LoVo (cell line): Measurements from ENCODE around the gene STIM1.
A peak's percentile ranks its signal among the peaks of the same experiment; 100 is the strongest.

Source experiments
- DNase-seq: peaks from one replicate; pipeline ENCODE4 v3.0.0-alpha.2; 2016; ENCODE audit warnings: low spot score

STIM1 gene

DNA sequence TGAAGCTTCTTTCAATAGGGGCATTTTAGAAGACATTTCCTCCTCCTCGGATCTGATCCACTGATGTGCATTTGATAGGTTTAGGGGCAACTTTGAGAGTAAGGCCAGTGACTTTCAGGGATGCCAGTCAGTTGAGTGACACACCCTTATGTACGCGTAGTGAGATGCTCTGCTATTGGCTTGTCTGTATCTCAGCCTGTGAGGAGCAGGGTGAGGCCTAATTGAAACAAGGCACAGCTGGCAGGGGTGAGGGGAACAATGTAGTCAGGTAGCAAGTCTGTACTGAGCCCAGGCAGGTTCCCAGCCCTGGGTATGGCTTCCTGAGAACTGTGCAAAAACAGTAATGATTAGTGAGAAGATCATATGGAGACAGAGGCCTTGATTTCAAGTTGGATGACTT, 61.5 kb downstream of the STIM1 start:
- DNase-seq: peak; percentile 19

DNA sequence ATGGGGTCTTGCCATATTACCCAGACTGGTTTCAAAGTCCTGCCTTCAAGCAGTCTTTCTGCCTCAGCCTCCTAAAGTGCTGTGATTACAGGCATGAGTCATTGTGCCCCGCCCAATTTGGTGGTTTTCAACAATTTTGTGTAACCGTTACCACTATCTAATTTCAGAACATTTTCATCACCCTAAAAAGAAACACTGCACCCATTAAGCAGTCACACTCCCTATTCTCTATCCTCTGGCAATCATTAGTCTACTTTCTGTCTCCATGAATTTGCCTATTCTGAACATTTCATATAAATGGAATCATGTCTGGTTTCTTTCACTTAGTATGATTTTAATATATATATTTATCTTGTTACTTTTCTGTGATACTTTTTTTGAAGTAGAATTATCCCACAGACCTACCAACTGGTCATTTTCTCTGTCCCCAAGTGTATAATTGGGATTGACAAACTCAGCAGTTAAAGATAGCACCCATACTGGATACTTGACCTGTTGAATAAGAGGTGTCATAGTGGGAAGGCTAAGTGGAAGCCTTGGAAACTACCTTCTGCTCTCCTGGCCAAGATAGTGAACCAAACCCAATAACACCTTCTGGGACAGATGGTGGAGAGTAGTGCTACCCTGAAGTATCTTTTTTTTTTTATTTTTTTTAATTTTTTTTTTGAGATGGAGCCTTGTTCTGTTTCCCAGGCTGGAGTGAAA, 64.8 kb downstream of the STIM1 start:
- DNase-seq: peak; percentile 49

DNA sequence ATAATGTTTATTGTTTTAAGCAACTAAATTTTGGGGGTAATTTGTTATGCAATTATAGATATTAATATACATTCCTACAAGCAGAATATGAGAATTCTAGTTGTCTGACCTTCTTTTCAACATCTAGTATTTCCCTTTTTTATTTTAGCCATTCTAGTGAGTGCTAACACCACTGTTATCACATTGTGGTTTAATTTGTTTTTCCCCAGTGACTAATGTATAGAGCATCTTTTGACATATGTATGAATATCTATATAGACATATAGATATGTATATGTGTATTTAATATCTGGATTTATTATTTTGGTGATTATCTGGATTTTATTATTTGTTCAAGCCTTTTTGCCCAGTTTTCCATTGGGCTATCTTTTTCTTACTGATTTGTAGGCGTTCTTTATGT, 66.6 kb downstream of the STIM1 start:
- no peak for DNase-seq

DNA sequence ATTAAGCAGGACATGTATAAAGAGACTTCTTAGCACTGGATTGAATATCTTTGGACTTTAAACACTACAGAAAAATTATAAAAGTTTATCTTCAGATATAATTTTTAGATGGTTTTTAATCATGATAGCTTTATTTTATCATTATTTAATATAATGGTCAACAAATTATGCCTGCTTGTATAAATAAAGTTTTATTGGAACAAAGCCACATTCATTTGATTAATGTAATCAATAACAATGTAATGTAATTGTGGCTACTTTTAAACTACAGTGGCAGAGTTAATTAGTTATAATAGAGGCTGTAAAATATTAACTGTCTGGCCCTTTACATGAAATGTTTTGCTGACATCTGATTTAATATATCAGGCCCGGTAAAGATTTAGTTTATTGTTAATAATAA, 70.0 kb downstream of the STIM1 start:
- no peak for DNase-seq

DNA sequence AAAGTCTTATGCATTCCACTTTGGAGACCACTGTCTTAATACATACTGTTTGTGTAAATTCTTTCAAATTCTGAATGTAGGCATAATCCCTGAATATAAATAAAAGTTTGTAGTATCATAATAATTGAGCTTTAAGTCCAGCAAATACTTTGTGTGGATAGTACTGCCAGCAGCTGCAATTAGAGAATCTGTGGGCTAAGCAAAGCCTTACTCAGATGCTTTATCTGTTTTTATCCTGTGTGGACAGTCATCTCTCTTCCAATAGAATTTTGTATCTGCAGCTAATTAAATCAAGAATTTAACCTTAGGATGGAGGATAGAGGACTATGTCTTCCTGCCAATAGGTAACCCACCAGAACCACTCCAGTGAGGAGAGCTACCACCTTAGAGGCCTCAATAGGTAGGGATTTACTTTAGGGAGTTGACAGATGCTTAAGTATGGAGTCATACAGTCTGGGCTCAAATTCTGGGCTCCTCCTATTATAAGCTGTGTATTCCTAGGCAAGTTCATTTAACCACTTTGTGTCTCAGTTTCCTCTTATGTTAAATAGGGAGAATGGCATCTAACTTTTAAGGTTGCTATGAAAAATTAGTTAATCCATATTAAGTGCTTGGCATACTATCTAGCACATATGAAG, 71.1 kb downstream of the STIM1 start:
- DNase-seq: no peak

DNA sequence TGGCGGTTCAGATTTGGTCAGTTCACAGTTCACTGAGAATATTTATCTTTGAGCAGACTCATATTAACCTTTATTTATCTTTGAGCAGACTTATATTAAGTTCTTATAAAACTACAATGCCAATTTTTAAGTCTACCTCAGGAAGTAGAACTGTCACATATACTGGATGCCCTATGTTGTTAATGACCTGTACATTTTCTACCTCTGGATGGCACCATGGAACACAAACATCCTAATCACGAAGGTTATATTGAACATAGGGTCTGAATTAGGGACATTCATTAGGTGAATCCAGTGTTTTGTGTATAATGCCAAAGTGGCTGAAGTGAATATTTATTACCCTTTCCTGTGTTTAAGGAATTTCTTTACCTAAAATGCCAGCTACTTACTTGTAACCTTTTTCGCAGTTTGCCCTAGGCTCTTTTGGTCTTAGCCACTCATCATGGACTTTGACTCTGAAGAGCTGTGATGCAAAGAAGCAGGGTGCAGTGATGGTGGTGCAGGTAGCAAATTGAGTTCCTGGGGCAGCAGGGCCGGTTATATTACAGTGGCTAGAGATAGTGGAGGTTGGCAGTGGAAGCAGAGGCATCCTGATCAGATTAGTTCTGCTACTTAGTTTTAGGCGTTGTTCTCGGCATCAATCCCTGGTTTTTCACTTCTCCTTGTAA, 71.8 kb downstream of the STIM1 start:
- DNase-seq: no peak

DNA sequence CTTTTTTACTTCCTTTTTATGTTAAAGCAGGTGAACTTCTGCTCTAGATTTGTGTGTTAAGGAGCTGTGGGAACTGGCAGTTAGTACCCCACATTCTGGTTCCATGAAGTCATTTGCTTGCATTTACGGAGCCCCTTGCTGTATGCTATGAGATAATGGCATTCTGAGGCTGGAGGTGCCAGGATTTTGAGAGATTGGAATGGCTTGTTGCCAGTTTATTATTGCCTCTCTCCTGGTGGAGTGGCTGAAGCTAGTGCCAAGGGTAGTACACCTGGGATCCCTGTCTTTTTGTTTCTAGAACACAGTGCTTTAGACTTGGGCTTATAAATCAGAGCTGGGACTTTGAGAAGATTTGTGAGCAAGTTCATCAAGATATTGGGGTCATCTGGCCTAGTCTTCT, 73.8 kb downstream of the STIM1 start:
- DNase-seq: no peak

DNA sequence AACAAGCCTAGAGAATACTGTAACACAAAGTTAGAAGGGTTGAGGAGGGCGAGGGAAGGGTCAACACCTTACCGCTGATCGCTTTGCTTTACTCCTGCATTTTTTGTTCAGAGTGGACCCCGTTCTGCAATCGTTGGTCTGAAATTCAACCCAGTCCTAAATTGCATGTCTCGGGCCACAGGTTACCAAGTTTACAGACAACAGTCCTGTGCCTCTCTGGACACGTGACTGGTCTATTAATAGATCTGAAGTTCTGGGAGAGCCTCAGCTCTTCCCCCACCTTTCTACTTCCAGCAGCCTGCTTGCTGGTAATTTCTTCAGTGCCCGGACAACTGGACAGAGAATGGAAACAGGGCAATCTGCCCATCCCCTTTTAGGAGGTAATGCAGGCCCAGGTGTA, 74.2 kb downstream of the STIM1 start:
- no peak for DNase-seq

DNA sequence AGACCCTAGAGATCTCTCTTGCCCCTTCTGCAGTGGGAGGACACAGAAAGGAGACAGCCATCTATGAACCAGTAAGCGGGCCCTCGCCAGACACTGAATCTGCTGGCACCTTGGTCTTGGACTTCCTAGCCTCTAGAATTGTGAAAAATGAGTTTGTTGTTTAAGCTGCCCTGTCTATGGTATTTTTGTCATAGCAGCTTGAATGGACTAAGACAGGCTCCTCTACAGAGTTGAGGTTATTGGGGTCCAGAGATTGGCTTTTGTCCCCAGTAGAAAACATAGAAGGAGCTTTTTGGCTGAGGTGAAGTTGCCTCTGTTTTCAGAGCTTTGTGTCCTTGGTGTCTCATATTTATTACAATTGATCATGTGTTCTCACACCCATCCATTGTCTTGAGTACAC, 77.2 kb downstream of the STIM1 start:
- no peak for DNase-seq

DNA sequence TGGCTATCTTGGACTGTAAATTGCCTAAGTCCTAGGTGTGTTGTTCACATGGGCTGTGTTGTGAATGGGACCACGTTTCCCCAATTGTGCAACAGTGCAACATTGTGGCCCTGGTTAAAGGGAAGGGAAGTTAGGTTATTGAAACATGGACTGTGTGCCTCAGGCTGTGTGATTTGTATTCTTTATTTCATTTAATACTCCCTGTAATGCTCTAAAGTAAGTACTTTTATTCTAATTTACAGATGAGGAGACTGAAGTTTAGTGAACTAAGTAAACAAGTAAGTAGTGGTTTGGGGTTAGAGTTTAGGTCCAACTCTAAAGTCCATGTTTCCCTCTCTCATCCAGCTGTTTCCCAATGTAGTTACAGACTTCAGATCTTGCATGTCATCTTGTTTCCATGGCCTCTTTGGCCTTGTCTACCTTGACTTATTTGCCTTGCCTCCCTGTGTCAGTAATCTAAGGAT, 77.7 kb downstream of the STIM1 start:
- no peak for DNase-seq

DNA sequence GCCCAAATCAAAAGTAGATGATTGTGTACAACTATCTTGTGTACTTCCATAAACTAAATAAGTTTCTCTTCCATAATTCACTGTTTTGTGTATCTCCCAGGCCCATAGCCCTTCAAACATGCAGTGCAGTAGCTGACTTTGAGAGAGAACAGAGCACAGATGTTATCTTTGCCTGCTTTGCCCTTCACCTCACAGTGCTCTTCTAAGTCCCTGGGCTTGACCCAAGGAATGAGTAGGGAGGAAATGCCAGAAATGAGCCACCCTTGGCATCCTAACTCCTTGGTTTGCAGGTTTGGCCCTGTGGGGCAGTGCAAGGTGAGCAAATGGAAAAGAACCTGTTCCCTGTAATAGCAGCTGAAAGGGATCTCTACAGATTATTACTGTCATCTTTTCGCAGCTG, 79.2 kb downstream of the STIM1 start:
- DNase-seq: no peak

DNA sequence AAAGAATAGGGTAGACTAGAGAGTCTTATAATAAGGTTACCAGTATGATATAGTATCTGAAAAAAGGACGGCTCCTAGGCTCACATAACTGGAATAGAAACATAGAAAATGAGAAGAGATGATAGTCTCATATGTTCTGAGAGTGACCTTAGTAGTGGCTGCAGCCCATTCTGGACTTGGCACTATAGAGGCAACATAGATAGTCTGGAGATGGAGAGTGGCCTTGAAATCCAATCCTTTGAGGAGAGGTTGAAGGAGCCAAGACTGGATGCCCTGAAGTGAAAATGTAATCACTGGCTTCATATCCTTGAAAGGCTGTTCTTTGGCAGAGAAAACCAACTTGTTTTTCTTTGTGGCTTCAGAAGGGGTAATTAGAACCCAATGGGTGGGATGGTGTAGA, 81.1 kb downstream of the STIM1 start:
- DNase-seq: no peak

DNA sequence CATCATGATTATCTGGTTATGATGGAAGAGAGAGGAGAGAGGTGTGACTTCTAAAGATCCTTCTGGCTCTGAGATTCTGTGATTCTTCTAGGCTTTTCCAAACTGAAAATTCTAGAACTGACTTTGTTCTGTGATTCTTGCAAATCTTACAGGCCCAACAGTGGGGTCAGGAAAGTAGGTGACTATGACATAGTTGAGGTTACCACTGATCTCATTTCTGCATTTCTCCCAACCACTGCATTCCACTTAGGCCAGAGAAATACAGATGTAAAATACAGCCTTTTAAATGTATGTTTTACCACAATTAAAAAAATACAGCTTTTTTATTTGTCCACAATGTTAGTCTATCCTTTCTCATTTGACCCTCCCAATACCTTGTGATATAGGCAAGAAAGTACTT, 83.7 kb downstream of the STIM1 start:
- no peak for DNase-seq

DNA sequence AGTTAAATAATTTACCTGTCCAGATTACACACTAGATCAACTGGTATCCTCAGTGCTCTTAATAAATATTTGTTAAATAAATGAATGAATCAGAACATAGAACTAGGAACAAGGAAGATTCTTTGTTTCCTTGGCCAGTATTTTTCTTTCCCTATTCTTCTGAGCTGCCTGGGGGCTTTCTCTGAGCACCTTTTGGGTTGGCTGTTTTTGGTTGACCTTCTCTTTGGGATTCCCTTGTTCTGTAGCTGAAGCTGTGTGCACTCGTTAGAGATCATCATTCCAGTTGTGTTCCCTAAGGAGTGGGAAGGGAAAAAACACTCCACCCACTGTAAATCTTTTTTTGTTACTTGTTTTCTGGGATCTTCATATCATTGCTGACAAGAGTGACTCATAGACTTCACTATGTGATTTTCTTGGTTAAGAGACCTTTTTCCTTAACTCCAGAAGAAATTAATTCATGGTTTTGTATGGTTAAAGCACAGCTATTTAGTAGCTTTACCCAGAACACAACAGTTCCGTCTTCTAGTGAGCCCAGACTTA, 84.3 kb downstream of the STIM1 start:
- DNase-seq: no peak

DNA sequence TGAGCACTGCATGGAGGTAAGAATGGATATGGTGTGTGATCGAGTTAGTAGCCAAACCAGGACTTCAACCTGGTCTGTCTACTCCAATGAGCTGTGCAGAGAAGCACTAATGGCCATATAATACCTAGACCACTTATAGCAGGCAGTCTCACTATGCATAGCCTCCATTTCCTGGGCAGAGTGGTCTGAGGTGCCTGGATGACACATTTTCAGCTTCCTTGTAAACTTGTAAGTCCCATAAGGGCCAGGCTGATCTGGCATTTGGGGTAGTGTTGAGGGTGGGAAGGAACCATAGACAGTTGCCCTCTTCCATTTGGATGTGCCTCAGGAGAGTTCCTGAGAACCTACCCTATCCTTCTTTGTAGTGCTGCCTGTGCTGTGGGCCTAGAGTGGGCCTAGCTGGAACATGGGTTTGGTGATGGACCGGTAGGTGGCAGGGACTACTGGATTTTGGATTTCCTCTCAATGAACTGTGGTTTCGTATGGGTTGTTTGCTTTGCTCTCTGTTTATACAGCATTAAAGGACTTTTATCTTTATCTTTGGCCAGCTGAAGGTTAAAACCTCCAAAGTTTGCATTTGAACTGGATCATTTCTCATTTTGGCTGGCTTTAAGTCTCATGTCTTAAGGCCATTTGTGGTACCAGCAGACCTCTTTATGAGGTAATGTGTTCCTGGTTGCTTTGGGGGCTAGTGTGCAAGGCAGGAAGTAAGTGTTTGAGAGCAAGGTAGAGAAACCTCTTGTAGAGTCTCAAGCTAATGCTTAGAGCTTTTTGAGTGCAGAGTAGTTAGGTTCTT, 86.9 kb downstream of the STIM1 start:
- DNase-seq: no peak

DNA sequence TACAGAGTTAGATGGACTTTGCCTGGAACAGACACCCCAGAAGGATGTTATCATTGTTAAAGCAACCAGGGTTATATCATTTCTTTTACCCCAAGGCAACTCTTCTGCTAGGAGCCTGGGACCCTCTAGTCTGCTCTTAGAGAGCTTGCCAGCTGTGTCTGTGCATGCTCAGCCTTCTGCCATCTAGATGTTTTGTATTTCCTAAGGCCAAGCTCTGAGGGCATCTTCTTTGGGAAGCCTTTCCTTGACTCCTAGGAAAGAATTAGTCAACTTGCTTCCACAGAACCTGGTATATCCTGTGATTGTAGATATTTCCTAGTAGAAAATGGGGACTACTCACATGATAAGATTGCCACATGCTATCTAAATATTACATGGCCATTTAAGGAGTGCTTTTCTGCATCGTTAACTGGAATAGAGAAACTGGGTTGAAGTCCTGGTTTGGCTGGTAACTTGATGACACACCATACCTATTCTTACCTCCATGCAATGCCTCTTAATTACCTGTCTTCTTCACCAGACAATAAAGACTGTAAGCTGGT, 87.6 kb downstream of the STIM1 start:
- DNase-seq: no peak

DNA sequence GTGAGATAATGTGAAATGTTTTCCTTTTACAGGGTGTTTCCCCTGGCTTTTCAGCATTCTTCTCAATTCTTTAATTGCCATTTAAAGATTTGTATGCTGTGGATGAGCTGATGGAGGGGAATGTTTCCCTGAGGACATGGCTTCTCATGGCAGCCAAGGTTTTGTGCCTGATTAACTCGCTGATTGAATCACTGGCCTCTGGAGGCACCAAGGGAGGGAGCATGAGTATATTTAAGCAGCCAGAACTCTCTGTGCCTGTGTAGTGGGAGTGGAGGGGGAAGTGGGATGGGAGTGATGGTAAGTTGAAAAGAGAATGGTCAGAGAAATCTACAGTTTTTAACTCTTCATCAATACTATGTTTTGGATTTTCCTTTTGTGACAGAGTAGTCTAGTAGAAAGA, 88.7 kb downstream of the STIM1 start:
- no peak for DNase-seq

DNA sequence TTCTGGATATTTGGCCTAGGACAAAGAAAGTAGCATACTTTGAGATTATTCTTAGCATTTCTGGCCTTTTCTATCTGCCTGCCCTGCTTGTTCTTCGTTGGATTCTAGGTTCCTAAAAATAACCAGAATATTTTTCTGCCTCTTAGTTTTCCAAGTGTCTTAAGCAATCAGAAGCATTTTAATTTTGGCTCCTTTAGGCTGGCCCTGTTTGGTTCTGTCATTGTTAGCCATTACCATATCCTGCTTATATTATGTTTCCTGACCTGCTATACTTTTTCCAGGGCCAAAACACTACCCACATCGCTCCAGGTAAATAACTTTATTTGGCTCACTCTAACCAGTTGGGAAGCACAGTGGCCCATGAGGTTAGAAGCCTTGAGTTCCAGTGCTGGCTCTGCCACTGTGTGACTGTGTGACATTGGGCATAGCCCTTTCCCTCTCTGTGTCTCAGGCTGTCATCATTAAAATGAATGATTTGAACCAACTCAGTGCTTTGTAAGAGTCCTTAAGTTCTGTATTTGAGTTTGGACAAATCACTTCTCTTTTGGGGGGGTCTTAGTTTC, 91.1 kb downstream of the STIM1 start:
- no peak for DNase-seq

DNA sequence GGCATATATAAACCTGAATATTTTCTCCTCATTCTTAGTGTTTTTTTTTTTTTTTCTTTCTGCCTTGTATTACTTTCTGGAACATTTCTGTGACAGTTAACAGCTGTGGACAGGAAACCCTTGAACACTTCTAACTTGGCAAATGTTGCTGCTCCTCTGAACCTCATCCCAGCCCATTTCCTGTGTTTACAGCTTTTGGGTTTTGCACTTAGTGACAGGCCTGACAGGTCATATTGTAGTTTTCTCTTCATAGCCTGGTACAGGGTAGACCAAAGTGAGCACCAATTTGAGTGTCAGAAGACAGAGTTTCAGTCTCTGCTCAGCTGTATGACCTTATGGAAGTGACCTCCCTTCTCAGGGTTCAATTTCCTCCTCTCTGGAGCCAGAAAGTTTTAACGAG, 91.6 kb downstream of the STIM1 start:
- DNase-seq: no peak

DNA sequence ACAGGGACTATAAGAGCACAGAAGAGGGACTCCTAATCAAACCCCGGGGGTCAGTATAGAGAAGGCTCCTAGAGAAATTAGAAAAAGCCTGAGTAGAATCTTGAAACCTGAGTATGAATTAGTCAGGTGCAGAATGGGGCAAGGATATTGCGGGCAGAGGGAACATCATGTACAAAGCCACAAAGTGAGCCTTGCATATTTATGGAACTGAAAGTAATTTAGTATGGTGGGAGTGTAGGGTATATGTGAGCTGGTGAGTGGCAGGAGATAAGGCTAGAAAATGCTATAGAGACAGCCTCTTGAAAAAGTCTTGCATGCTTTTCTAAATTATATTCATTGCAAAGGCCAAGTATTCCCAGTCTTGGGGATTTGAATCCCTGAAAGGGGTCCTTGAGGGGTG, 93.7 kb downstream of the STIM1 start:
- DNase-seq: no peak

DNA sequence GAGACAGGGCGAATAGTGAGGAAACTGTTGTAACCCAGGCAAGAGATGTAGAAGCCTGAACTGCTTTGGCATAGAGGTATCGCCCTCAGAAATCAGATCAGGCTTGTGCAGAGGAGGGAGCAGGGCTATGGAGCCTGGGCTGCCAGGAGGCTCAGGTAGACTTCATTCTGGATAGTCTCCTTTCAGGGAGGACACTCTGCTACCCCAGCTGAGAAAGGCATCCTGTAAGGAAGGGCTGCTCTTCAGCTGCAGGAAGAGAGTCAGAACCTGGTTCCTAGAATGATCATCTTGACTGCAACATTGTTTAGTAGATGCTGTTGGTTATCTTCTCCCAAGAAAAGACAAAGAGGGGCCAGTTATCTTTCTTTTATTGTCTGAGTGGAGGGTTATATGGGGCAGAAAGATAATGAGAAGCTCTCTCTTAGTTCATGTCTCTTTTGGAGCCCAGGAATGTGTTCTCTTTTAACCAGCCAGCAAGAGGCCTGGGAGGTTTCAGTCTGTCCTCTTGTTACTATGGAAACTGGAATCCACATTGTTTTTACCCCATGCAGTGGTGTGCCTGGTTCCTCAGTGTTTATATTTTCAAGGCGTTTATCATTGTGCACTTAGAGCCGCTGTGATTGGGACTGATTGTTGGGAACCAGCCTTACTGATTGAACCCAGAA, 95.7 kb downstream of the STIM1 start:
- no peak for DNase-seq
